Renal cortex interstitium (tissue), 11 donors: ENCODE measurements around the gene LSR. TPM values are rescaled to one million over a fixed set of nuclear protein-coding genes. Genes with fewer than 3 reads are reported as not detected.
"Not testable (repeated sequence)": the region's sequence is repeated elsewhere in the genome, so short reads cannot be mapped to it uniquely, and the experiment has no call there.

ENCODE experiments used
- DNase-seq, 11 donors: peaks; one replicate each; pipeline ENCODE4 v3.0.0-alpha.2; 2013; ENCODE audit warnings: low read depth in 9 of 11, low spot score in 4 of 11; ENCODE audit errors: extremely low read depth in 1 of 11
- polyA plus RNA-seq, 3 donors: library from polyadenylated mRNA; unstranded; fragments of 120-200 nt; gene quantifications; one replicate each; pipeline ENCODE4 v1.2.1, GENCODE V29; 2013; ENCODE audit not compliant: insufficient read length in 3 of 3

LSR gene
- polyA plus RNA-seq, 3 donors = 46.4 to 62.4 (median 60.5) TPM

DNA sequence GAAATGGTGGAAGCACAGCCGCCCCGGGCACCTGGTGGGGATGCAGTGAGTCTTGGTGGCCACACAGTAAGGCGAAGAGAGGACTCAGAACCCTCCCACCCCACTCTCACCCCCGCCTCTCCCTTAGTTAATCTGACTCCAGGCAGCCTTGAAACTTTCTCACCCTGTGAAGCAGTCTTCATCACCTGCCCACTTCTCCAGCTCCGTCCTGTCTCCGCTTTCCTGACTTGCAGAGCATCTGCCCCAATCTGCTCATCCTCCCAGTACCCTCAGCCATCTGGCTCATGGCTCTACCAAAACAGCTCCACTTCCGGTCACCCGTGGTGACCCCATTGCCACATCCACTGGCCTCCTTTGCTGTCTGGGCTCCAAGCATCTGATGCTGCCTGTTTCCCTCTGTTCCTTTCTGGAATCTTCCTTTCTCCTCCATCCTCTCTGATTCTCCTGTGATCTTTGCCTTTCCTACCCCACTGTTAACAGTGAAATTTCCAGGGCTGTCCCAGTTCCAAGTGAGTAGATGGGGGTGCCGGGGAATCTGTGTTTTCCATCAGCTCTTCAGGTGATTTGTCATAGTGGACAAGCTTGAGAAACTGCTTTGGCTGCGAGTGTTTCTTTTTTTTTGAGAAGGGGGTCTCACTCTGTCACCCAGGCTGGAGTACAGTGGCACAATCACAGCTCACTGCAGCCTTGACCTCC, 24.3 kb downstream of the LSR start:
- DNase-seq = no peak

DNA sequence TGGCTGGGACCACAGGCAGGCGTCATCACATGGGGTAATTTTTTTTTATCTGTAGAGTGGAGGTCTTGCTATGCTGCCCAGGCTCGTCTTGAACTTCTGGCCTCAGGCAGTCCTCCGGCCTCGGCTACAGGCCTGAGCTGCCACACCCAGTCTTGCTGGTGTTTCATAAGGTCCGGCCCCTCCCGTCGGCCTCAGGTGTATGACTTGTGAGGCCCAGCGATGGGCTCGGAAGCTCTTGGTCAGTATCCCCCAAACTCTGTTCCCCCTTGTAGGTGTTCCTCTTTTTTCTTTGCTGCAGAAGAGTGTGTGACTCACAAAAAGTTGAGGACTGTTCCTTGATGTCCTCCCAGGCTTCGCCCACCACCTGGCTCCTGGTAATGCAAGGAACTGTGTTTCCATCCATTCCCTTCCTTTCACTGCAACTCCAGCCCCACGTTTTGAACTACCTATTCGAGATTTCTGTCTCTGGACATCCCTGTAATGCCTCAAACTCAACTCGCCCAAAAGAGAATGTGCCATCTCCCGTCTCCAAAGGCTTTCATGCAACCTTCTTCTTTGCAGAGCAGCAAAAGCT, 25.0 kb downstream of the LSR start:
- DNase-seq = no peak

DNA sequence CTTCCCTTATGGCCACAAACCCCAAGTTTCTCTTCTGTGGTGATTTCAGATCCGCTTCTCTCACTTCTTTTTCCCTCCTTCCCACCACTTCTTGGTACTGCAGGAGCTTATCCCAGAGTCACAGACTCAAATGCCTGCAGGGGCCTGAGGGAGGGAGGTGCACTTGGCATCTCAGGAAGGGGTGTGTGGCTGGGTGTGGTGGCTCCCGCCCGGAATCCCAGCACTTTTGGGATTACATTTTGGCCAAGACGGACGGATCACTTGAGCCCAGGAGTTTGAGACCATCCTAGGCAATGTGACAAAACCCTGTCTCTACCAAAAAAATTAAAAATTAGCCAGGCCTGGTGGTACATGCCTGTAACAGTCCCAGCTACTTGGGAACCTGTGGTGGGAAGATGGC, 25.5 kb downstream of the LSR start:
- no peak for DNase-seq

DNA sequence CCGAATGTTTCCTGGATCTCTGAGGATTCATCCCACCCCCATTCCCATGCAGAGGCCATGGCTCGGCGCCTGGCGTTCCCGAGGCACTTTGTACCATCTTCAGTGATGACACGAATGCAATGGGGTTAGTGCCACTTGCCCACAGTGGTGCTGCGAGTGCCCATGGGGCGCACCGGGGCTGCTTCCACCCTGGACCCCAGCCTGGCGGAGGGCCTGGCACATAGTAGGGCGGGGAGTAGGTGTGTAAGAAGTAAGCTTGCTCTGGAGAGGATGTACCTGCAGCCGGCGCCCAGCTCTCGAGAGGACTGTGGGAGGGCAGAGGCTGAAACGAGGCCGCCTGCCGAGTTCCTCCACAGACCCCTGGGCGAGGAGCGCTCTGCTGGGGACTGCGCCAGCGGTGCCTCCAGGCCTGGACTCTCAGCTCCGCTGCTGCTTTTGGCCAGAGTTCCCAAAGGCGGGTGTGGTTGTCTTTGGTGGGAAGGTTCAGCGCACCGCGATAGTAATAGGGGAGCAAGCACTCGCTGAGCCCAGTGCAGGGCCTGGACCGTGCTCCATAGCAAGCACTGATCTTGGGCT, 28.0 kb downstream of the LSR start:
- no peak for DNase-seq

DNA sequence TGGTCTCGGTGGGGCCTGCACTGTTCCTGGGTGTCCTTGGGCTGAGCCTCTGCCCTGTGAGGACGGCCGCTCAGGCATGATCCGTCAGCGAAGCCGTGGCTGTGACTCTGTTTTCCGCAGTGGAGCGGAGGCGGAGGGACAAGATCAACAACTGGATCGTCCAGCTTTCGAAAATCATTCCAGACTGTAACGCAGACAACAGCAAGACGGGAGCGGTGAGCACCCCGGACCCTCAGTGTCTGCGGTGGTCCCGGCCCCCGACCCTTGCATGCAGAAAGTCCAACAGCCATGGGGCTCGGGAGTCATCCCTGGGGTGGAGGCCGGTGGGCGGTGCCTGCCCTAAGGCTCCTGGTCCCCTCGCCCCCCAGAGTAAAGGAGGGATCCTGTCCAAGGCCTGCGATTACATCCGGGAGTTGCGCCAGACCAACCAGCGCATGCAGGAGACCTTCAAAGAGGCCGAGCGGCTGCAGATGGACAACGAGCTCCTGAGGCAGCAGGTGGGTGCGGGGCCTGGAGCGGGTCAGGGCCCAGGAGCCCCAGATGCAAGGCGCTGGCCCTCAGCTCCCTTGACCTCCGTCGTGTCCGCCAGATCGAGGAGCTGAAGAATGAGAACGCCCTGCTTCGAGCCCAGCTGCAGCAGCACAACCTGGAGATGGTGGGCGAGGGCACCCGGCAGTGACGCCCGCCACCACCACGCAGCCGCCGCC, 29.9 kb downstream of the LSR start:
- DNase-seq = no peak

DNA sequence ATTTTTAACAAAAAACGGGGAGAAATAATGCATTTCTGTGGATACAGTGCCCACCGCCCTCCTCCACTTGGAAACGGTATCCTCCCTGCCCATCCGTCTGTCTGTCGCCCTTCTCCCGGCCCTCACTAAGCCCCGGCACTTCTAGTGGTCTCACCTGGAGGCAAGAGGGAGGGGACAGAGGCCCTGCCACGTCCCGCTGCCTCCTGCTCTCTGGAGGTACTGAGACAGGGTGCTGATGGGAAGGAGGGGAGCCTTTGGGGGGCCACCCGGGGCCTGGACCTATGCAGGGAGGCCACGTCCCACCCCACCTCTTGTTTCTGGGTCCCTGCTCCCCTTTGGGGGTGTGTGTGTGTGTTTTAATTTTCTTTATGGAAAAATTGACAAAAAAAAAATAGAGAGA, 30.6 kb downstream of the LSR start:
- no peak for DNase-seq

DNA sequence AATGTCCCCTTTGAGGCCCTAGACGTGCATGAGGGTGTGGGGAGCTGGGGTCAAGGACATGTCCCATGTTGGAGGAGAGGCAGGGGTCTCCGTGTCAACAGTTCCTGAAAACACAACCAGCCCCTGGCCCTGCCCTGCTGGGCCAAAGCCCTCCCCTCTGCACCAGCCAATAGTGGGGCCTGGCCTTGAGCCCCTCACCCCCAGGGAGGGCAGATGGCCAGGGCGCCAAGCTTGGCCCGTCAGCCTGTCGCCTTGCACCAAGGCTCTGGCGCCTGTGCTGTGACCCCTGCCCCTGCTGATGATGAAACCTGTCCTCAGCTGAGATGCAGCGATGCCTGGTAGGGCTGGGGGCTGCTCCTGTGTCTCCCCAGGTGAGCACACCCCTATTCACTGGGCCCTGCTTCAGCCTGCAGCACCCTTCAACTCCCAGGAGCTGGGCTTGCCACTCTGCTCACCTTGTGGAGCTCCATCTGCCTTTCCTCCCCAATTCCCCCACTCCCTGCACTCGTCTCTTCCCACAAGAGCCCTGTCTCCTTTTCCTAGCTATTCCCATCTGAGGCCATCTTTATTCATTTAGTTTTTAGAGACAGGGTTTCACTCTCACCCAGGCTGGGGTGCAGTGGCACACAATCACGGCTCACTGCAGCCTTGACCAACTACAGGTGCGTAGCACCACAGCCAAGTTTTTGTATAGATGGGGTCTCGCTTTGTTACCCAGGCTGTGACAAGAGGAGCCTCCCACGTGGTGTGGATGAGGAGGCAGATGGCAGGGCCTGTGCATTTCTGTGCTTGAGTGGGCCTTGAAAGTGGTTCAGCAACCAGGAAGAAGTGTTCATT, 31.4 kb downstream of the LSR start:
- DNase-seq = no peak

DNA sequence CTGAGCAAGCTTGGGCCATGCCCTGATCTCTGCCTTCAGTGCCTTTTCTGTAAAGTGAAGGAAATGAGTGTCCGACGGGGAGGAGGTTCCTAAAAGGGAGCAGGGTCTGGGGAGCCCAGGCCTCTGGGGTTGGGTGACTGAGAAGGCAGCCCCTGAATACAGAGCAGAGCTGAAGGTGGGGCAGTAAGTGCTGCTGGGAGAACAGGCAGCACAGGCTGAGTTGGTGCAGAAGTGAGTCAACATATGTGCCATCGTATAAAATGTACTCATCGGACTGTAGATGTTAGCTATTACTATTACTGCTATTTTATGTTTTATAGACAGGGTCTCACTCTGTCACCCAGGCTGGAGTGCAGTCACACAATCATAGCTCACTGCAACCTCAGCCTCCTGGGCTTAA, 32.5 kb downstream of the LSR start:
- DNase-seq = no peak

DNA sequence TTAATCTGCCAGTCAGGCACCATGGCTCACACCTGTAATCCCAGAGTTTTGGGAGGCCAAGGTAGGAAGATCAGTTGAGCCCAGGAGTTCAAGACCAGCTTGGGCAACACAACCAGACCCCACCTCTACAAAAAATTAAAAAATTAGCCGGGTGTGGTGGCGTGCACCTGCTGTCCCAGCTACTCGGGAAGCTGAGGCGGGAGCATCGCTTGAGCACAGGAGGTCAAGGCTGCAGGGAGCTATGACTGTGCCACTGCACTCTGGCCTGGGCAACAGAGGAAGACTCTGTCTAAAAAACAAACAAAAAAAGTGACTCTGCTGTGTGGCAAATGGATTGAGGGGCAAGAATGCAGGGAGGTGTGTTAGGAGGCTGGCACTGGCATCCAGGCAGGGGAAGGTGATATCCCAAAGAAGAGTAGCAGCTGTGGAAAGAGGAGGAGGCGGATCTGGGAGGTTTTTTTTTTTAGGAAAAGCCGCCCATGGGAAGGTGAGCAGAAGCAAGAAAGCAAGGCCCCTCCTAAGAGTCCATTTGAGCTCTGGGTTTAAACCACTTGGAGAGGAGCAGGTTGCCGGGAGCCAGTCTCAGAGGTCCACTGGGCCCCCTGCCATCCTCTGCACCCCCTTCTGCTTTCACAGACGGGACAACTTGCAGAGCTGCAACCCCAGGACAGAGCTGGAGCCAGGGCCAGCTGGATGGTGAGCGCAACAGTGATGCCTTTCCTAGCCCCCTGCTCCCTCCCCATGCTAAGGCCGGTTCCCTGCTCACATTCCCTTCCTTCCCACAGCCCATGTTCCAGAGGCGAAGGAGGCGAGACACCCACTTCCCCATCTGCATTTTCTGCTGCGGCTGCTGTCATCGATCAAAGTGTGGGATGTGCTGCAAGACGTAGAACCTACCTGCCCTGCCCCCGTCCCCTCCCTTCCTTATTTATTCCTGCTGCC, 35.6 kb downstream of the LSR start:
- DNase-seq = no peak

DNA sequence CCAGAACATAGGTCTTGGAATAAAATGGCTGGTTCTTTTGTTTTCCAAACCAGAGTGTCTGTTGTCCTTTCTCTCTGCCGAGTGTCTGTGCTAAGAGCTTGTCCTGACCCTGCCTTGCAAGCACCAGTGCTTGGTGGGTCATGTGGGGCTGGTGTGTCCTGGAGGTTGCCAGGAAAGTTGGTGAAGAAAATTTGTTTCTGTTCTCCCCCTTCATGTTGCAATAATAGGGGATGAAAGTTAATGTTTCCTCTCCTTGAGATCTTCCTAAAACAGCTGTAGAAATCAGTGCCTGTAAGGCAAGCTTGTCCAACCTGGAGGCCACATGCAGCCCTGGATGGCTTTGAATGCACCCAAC, 36.3 kb downstream of the LSR start:
- DNase-seq = no peak

DNA sequence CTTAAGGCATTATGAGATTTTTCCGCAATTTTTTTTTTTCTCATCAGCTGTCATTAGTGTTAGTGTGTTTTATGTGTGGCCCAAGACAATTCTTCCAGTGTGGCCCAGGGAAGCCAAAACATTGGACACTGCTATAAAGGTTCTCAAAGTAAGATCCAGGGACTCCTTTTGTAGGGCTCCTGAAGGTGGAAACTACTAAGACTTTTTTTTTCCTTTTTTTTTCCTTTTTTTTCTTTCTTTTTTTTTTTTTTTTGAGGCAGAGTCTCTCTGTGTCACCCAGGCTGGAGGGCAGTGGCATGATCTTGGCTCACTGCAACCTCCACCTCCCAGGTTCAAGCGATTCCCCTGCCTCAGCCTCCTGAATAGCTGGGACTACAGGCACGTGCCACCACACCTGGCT, 36.7 kb downstream of the LSR start:
- DNase-seq = not testable (repeated sequence)

DNA sequence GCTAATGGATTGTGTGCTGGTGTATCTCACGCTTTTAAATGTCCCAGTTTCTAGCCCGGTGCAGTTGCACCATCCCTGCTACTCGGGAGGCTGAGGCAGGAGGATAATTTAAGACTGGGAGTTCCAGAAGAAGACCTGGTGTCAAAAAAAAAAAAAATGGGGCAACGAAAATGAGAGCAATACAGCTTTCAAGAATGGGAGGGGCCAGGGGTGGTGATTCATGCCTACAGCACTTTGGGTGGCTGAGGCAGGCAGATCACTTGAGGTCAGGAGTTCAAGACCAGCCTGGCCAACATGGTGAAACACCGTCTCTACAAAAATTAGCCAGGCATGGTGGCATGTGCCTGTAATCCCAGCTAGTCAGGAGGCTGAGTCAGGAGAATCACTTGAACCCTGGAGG, 37.3 kb downstream of the LSR start:
- not testable (repeated sequence) for DNase-seq

DNA sequence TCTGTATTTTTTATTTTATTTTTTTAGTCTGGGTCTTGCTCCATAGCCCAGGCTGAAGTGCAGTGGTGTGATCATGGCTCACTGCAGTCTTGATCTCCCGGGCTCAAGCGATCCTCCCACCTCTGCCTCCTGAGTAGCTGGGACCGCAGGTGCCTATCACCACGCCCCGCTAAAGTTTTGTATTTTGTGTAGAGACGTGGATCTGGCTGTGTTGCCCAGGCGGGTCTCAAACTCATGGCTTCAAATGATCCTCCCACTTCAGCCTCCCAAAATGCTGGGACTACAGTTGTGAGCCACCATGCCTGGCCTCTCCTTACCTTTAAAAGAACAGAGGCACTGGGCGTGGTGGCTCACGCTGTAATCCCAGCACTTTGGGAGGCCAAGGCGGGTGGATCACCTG, 38.9 kb downstream of the LSR start:
- DNase-seq = no peak

DNA sequence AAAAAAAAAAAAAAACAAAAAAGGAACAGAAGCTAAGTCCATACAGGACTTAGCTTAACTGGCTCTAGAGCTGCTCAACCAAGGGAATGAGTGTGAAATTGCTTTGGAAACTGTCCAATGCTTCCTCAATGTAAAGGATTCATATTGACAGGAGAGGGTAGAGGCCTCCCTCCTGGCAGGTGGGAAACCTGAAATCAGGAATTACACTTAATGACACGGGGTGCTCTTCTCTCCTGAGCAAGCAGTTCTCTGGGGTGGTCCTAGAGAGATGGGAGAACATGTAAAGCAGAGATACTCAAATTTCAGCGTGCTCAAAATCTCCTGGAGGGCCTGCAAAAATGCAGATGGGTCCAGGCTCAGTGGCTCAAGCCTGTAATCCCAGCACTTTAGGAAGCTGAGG, 39.5 kb downstream of the LSR start:
- DNase-seq = no peak

DNA sequence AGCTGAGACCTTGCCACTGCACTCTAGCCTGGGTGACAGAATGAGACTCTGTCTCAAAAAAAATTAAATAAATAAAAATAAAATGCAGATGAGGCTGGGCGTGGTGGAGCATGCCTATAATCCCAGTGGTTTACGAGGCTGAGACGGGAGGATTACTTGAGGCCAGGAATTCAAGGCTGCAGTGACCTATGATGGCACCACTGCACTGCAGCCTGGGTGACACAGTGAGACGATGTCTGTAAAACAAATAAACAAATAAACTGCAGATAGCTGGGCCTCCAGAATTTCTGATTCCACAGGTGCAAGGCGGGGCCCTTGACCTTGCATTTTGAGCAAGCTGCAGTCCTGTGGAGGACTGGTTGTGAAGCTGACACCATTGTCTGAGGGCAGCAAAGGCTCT, 40.1 kb downstream of the LSR start:
- no peak for DNase-seq

DNA sequence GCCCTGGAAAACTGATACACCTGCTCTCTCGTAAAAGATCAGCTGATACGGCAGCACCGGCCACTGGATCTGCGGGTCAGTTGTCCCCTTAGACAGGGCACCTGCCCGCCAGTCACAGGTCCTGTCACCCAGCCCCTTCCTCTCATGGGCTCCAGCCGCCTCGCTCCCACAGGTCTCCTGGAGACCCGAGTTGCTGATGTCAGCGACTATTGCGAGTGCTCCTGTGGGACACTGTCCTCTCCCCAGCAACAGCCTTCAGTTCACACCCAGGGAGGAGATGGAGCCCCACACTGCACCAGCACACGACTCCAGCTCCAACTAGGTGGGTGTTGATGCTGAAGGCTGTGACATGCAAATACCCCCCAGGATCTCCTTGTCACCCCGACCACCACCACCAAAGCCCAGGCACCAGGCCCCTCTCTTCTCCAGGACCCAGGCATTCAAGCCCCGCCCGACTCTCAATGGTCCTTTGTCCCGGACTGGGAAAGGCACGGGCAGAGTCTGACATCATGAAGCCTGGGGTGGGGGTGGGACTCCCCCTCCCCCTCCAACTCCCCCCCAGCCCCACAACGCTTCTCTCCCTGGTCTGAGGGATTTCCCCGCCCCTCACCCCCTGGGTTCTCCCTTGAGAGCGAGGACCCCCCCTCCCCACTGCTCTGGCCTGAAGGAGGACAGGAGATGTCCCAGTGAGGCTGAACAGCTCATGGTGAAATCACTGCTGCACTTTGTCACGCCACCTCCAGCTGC, 41.8 kb downstream of the LSR start:
- no peak for DNase-seq

DNA sequence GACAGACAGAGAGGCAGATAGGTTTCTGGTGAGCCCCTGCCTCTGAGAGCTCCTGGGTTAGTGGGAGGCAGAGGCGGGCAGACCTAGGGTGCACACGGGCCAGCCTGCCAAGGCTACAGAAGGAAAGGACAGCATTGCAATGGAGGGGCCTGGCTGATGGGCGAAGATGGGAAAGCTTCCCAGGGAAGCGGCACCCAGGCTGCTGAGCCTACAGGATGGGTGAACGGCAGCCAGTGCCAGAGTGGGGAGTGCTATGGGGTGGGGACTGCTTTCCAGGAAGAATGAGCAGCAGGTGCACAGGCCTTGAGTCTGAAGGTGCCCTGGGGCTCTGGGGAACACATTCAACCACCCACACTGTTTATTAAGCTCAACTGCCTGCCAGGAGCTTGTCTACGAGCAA, 42.5 kb downstream of the LSR start:
- DNase-seq = no peak

DNA sequence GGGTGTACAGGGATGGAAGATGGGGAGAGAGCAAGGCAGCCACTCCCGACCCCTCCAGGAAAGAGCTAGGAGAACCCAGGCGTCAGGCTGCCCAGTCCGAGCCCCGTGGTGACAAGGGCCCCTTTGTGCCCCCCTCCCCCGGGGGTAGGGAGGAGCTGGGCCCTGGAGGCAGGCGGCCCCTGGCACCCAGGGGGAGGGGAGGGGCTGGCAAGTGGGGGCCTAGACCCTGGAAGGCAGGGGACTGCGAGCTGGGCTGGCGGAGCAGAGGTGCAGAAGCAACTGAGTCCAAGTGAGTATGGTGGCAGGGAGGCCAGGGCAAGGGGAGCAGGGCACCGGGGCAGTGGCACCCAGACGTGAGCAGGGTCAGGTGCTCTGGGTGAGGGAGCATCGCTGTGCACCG, 43.1 kb downstream of the LSR start, which contains the start of gene MAG:
Gene MAG (plus strand): TSS at position 246 of the 400 bp plus-strand sequence. CDS start 3,248 bp downstream, outside the sequence.
- DNase-seq = no peak
